HG02981 (cell line): ENCODE data around the gene LHFPL4.
"Not testable (repeated sequence)": the region's sequence is repeated elsewhere in the genome, so short reads cannot be mapped to it uniquely, and the experiment has no call there.

Experiments
- ATAC-seq: cut with Tn5 transposase; IDR thresholded peaks from one replicate; pipeline ENCODE4 v1.9.1; 2021; ENCODE audit warnings: mild to moderate bottlenecking, moderate library complexity; ENCODE audit not compliant: unreplicated experiment

Gene LHFPL4

GRCh38 chr3:9553021-9553947 lies at the start of gene LHFPL4:
Gene LHFPL4, minus strand, starts transcription at chr3:9553822. Its CDS starts 1,143 bp downstream, at chr3:9552679.
- no peak for ATAC-seq

GRCh38 chr3:9602620-9603019 lies 49.0 kb upstream of the LHFPL4 start:
- ATAC-seq = no peak

- not testable (repeated sequence) for ATAC-seq
Measured at GRCh38 chr3:9601006-9601581, 47.5 kb upstream of the LHFPL4 start.

- ATAC-seq = no peak
Measured at GRCh38 chr3:9600597-9600996, 47.0 kb upstream of the LHFPL4 start.

GRCh38 chr3:9598783-9599387 lies 45.3 kb upstream of the LHFPL4 start:
- no peak for ATAC-seq

DNA sequence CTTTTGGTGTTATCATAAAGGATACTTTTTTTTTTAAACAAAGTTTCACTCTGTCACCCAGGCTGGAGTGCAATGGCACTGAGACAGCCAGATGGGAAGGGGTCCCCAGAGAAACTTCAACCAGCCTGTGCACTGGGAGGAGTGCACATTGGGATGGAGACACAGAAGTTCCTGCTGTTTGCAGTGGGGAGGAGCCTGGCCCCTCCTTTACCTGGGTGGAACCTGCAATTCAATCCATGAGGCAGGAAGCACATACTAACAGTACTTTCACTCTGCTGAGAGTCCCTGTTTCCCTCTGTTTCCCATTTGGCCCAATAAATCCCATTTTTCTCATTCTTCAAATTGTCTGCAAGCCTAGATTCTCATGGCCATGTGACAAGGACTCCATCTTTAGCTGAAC lies 42.3 kb upstream of the LHFPL4 start:
- no peak for ATAC-seq

DNA sequence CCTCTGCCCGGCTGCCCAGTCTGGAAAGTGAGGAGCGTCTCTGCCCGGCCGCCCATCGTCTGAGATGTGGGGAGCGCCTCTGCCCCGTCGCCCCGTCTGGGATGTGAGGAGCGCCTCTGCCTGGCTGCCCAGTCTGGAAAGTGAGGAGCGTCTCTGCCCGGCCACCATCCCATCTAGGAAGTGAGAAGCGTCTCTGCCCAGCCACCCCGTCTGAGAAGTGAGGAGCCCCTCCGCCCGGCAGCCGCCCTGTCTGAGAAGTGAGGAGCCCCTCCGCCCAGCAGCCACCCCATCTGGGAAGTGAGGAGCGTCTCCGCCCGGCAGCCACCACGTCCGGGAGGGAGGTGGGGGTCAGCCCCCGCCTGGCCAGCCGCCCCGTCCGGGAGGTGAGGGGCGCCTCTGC lies 38.2 kb upstream of the LHFPL4 start:
- not testable (repeated sequence) for ATAC-seq

DNA sequence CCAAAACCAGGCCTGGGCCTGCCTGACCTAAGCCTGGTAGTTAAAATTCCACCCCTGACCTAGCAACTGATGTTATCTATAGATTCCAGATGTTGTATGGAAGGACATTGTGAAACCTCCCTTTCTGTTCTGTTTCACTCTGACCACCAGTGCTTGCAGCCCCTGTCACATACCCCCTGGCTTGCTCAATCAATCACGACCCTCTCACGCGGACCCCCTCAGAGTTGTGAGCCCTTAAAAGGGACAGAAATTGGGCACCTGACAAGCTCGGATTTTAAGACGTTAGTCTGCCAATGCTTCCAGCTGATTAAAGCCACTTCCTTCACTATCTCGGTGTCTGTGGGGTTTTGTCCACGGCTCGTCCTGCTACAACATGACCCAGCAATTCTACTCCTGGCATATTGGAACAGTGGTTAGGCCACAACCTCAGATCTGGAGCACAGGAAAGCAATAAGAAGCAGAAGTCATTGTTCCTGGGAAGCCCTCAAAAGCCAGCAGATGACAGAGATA lies 36.7 kb upstream of the LHFPL4 start:
- ATAC-seq = no peak

GRCh38 chr3:9583792-9584191 lies 30.2 kb upstream of the LHFPL4 start:
- ATAC-seq = no peak

DNA sequence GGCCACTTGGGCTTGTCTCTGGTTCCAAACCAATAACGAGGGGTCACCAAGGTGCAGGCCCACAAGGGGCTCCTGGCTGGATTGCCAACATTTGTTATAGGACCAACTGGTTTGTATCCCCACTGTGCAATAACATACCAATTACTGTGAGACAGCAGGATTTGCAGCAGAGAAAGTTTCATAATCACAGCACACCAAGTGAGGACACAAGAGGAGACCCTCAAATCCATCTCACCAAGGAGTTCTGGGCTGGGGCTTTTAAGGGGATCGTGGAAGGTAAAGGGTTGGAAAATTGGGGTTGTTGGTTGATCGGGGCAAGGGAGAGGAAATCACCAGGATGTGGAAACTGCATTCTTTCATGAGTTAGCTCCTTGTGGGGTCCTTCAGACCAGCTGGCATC lies 29.7 kb upstream of the LHFPL4 start:
- ATAC-seq = no peak

DNA sequence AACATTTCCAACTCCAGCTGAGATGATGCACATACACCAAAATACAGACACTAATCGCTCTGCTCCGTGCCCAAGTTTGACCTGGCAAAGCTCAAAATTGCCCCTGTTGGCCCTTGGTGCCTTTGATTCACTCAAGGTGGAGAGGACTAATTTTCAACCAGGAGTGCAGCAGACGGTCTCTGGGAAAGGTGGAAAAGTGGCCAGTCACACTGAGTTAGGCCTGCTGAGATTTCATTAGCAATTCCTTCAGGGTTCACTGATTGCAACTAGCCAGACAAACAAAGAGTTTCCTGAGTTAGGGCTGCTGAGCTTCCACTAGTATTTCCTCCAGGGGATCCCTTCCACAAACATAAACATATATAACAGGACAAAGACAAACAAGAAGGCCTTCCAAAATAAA lies 28.7 kb upstream of the LHFPL4 start:
- no peak for ATAC-seq

GRCh38 chr3:9581742-9582141 lies 28.1 kb upstream of the LHFPL4 start:
- no peak for ATAC-seq

DNA sequence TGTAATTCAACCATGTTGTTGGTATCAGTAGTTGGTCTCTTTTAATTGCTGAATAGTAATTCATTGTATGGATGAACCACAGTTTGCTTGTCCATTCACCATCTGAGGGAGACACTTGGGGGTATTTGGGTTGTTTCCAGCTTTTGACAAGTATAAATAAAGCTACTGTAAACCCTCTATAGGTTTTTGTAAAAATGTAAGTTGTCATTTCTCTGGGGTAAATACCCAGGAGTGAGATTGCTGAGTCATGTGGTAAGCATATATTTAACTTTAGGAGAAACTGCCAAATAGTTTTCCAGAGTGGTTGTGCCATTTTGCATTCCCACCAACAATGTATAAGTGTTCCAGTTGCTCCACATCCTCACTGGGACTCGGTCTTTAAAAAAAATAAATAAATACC lies 15.4 kb upstream of the LHFPL4 start:
- ATAC-seq = no peak

DNA sequence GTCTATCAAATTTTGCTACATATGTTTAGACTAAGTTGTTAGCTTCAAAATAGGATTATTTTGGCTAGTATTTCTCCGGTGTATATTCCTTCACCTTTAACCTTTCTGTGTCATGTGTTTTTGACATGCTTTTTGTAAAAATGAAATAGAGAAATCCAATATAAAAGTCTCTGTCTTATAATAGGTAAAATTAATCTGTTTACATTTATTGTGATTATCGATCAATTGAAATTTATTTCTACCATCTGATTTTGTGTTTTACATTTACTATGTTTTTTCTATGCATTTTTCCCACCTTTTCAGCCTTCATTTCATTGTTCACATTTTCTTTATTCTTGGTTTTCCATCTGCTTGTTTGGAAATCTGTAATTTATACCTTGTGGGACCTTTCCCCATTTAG lies 11.7 kb upstream of the LHFPL4 start:
- no peak for ATAC-seq

GRCh38 chr3:9563851-9564250 lies 10.2 kb upstream of the LHFPL4 start:
- no peak for ATAC-seq

- not testable (repeated sequence) for ATAC-seq
Measured at GRCh38 chr3:9560056-9560455, 6.4 kb upstream of the LHFPL4 start.

GRCh38 chr3:9553948-9554513 lies 409 bp upstream of the LHFPL4 start:
- ATAC-seq = no peak

DNA sequence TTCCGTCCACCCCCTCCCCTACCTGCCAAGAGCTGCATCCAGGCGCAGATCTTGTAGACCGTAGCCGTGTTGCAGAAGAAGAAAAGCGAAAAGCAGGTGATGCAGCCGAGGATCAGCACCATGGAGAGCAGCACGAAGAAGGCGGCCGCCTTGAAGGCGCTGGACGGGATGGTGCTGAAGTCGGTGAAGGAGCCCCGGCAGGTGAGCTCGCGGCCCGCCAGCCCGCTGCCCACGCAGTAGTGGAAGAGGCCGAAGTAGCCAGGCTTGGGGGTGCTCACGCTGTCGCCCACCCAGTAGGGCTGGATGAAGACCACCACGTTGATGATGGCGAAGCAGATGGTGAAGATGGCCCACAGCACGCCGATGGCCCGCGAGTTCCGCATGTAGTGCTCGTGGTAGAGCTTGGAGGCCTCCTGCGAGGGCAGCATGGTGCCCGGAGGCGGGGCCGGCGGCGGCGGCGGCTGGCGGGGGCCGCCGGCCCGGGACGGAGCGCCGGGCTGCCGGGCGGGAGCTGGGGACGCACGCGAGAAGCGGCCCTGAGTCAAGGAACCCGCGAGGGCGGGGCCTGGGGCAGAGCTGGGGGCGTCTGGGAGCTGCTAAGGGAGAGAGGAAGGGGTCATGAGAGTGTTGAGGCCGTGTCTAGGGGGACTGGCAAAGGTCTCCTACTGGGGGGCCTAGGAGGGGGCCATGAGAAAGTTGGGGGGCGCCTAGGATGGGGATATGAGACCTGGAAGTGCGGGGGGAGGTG lies 1.2 kb downstream of the LHFPL4 start:
- no peak for ATAC-seq

DNA sequence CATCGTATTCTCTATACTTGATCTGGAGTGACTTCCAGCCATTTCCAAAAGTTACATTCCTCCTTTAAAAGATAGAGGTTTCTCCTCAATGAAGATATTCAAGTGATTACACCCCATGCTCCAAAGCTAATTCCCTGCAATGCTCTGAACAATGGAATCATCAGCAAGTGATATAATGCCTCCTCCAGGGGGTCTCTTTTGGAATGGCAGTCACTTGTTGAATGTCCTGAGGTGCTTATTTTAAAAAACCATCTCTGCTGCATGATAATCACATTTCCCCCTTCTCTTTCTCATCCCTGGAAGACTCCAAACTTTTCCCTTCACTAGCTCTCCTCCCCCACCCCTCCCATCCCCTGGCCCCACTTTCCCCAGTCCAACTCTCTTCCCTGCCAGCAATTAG lies 2.6 kb downstream of the LHFPL4 start:
- ATAC-seq = no peak

- ATAC-seq = no peak
Measured at GRCh38 chr3:9549600-9549999, 4.0 kb downstream of the LHFPL4 start.

GRCh38 chr3:9548991-9549390 lies 4.6 kb downstream of the LHFPL4 start:
- ATAC-seq = no peak
